ENCODE data around the gene DMAP1. TPM values are rescaled to one million over a fixed set of nuclear protein-coding genes. Genes with fewer than 3 reads are reported as not detected.

DMAP1 gene
- polyA plus RNA-seq, 1 donor (not counting 4 experiments of a cell fraction or from before 2014, with no cell fraction given), result 27.2 TPM

DNA sequence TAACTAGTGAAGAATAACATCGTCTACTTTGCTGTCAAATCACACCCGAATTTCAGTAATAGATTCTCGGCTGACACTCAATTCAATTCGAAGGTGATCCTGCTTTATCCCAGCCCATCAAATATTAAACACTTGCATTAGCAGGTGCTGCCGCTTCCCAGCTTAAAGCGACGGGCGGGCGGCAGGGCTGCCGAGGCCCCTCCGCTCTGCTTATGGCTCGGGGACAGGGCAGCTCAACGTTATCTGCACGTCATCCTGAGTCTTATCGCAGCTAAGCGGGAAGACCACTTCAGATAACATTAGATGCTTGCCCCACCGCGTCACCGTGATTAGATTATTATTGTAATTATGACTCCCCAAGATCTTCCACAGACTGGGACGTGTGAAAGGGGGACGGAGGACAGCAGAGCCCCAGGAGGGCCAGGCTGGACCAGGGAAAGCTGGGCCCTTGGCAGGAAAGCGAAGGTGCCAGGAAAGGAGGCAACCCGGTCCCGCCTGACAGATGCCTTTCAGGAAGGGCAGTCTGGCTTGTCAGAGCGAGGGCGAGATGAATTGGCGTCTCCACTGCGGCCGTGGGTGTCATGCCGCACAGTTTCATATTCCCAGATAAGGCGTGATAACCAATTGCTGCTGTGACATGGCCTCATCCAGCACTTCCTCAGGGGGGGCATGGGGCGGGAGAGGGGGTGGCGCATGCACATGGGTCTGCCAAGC is 37.0 kb downstream of the DMAP1 start:
- no peak overlapping the region for H3K9ac ChIP-seq (ENCODE audit: control insufficient read depth, extremely low read depth, insufficient read depth, low read length)
- H2AFZ ChIP-seq (ENCODE audit: control insufficient read depth, low read length), result no peak overlapping the region
- H3K27me3 ChIP-seq (ENCODE audit: control insufficient read depth, extremely low read depth, insufficient read depth, low read length), result no peaks in the 10 kb centered on the region
- DNase-seq (ENCODE audit: low read depth, low spot score) (no peak), FAIRE-seq (no peak)
- H3K27ac ChIP-seq (ENCODE audit: control insufficient read depth, insufficient read depth, low read length), result no peak overlapping the region
- dilution Hi-C loops (cut with MboI; ENCODE audit: extremely low pct_ligation_motif_present, low sequenced_read_pairs), result no loop called here
- no peaks in the 10 kb centered on the region for H3K79me2 ChIP-seq (ENCODE audit: control insufficient read depth, insufficient read depth, low read length)
- TF ChIP-seq, protein P1, sequence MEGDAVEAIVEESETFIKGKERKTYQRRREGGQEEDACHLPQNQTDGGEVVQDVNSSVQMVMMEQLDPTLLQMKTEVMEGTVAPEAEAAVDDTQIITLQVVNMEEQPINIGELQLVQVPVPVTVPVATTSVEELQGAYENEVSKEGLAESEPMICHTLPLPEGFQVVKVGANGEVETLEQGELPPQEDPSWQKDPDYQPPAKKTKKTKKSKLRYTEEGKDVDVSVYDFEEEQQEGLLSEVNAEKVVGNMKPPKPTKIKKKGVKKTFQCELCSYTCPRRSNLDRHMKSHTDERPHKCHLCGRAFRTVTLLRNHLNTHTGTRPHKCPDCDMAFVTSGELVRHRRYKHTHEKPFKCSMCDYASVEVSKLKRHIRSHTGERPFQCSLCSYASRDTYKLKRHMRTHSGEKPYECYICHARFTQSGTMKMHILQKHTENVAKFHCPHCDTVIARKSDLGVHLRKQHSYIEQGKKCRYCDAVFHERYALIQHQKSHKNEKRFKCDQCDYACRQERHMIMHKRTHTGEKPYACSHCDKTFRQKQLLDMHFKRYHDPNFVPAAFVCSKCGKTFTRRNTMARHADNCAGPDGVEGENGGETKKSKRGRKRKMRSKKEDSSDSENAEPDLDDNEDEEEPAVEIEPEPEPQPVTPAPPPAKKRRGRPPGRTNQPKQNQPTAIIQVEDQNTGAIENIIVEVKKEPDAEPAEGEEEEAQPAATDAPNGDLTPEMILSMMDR (optimal IDR thresholded peaks at IDR 0.05 in 1 of 3, IDR thresholded peaks at IDR 0.05 in 1 of 3, conservative IDR thresholded peaks at IDR 0.05 in 1 of 3; ENCODE audit: extremely low read depth in 1 of 3, insufficient read depth in 2 of 3, low read length in 3 of 3), result no peak
- TF ChIP-seq EZH2 (IDR thresholded peaks at IDR 0.05; ENCODE audit: low read length), result no peak
- H3K36me3 ChIP-seq (ENCODE audit: control insufficient read depth in 2 of 2, extremely low read depth in 1 of 2, insufficient read depth in 2 of 2, low read length in 2 of 2), result no peaks in the 10 kb centered on the region
- H3K4me2 ChIP-seq (ENCODE audit: control insufficient read depth, extremely low read depth, insufficient read depth, low read depth, low read length), result no peak overlapping the region
- H3K9me1 ChIP-seq (ENCODE audit: control insufficient read depth, extremely low read depth, insufficient read depth, low read length), result peaks cover 2% of the 10 kb centered on the region
- no peaks in the 10 kb centered on the region for H3K9me3 ChIP-seq (ENCODE audit: control insufficient read depth, low read depth, low read length)
- no peak overlapping the region for H3K4me3 ChIP-seq (ENCODE audit: control insufficient read depth in 2 of 3, extremely low read depth in 1 of 3, insufficient read depth in 2 of 3, low read depth in 1 of 3, low read length in 3 of 3)
- H4K20me1 ChIP-seq (ENCODE audit: control insufficient read depth, extremely low read depth, insufficient read depth, low read length), result peaks cover 3% of the 10 kb centered on the region
- peaks cover 16% of the 10 kb centered on the region for H3K4me1 ChIP-seq (ENCODE audit: control insufficient read depth, extremely low read depth, insufficient read depth, low read length)

GRCh38 chr1:44251486-44251885 is 38.2 kb downstream of the DMAP1 start:
- Histone ChIP-seq H3K79me2 (ENCODE audit: control insufficient read depth, insufficient read depth, low read length) (no peaks in the 10 kb centered on the region), H3K27me3 (ENCODE audit: control insufficient read depth, extremely low read depth, insufficient read depth, low read length) (no peaks in the 10 kb centered on the region), H3K9me1 (ENCODE audit: control insufficient read depth, extremely low read depth, insufficient read depth, low read length) (peaks cover 2% of the 10 kb centered on the region), H3K9me3 (ENCODE audit: control insufficient read depth, low read depth, low read length) (no peaks in the 10 kb centered on the region), H3K27ac (ENCODE audit: control insufficient read depth, insufficient read depth, low read length) (no peak overlapping the region), H3K4me3 (ENCODE audit: control insufficient read depth in 2 of 3, extremely low read depth in 1 of 3, insufficient read depth in 2 of 3, low read depth in 1 of 3, low read length in 3 of 3) (no peak overlapping the region), H3K36me3 (ENCODE audit: control insufficient read depth in 2 of 2, extremely low read depth in 1 of 2, insufficient read depth in 2 of 2, low read length in 2 of 2) (peaks cover under 1 to 3% of the 10 kb centered on the region in 2 experiments), H2AFZ (ENCODE audit: control insufficient read depth, low read length) (no peak overlapping the region), H4K20me1 (ENCODE audit: control insufficient read depth, extremely low read depth, insufficient read depth, low read length) (peaks cover 3% of the 10 kb centered on the region), H3K4me2 (ENCODE audit: control insufficient read depth, extremely low read depth, insufficient read depth, low read depth, low read length) (no peak overlapping the region), H3K9ac (ENCODE audit: control insufficient read depth, extremely low read depth, insufficient read depth, low read length) (no peak overlapping the region), H3K4me1 (ENCODE audit: control insufficient read depth, extremely low read depth, insufficient read depth, low read length) (peaks cover 6% of the 10 kb centered on the region)
- FAIRE-seq (no peak), DNase-seq (ENCODE audit: low read depth, low spot score) (no peak)
- dilution Hi-C loops (cut with MboI; ENCODE audit: extremely low pct_ligation_motif_present, low sequenced_read_pairs), result no loop called here
- no peak for TF ChIP-seq EZH2 (IDR thresholded peaks at IDR 0.05; ENCODE audit: low read length)
- TF ChIP-seq, protein P1 (optimal IDR thresholded peaks at IDR 0.05 in 1 of 3, IDR thresholded peaks at IDR 0.05 in 1 of 3, conservative IDR thresholded peaks at IDR 0.05 in 1 of 3; ENCODE audit: extremely low read depth in 1 of 3, insufficient read depth in 2 of 3, low read length in 3 of 3), result no peak
